Type B pancreatic cell (in vitro differentiated cells): ENCODE results near the gene PUS10. TPM values are rescaled to one million over a fixed set of nuclear protein-coding genes. Genes with fewer than 3 reads are reported as not detected.

Experiments used
- DNase-seq: peaks from one replicate; pipeline ENCODE4 v3.0.0; 2021; ENCODE audit warnings: mixed read lengths; ENCODE audit not compliant: unreplicated experiment; ENCODE audit errors: extremely low spot score
- H3K27ac Mint-ChIP-seq: 2 replicates; pipeline ENCODE4 v1.8.0; 2021; ENCODE audit warnings: mild to moderate bottlenecking, mixed read lengths
- H3K27me3 Mint-ChIP-seq: 2 replicates; pipeline ENCODE4 v1.8.0; 2021; ENCODE audit warnings: mixed read lengths
- H3K36me3 Mint-ChIP-seq: 2 replicates; pipeline ENCODE4 v1.8.0; 2021; ENCODE audit warnings: mixed read lengths
- H3K4me1 Mint-ChIP-seq: one replicate; pipeline ENCODE4 v1.8.0; 2021; ENCODE audit warnings: mixed read lengths; ENCODE audit not compliant: unreplicated experiment
- H3K4me3 Mint-ChIP-seq: 2 replicates; pipeline ENCODE4 v1.8.0; 2021; ENCODE audit warnings: mild to moderate bottlenecking, mixed read lengths
- H3K9me3 Mint-ChIP-seq: 2 replicates; pipeline ENCODE4 v1.8.0; 2021; ENCODE audit warnings: mixed read lengths
- total RNA-seq: library from RNA; stranded (reverse); gene quantifications from 2 replicates; pipeline ENCODE4 v1.2.1, GENCODE V29; 2021; ENCODE audit warnings: low replicate concordance
- TF ChIP-seq, protein P1 (sequence below): fragments of 200-600 bp; sonication (generic); conservative IDR thresholded peaks from 2 replicates; pipeline ENCODE4 v1.5.0; 2021; ENCODE audit warnings: antibody characterized with exemption, mild to moderate bottlenecking

Gene PUS10
- total RNA-seq, 1 donor from 2014 or later, result 6.3 TPM

DNA sequence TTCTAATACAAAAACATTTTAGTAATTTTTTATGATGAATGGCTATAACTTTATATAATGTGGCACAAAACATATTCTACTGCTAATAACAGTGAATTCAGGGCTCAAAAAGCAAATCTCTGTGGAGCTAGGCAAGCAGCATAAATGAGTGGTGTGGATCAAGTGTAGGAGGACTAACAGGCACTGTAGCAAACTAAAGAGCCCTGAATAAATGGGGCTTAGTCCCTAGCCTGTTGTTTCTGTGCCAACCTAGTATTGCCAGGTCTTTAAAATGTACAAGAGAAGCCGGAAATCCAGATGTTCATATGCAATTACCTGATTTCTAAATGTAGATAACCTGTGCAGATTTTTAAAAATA, 118.2 kb downstream of the PUS10 start:
- no peak overlapping the region for H3K4me3 Mint-ChIP-seq
- H3K27ac Mint-ChIP-seq, result no peak overlapping the region
- TF ChIP-seq, protein P1, sequence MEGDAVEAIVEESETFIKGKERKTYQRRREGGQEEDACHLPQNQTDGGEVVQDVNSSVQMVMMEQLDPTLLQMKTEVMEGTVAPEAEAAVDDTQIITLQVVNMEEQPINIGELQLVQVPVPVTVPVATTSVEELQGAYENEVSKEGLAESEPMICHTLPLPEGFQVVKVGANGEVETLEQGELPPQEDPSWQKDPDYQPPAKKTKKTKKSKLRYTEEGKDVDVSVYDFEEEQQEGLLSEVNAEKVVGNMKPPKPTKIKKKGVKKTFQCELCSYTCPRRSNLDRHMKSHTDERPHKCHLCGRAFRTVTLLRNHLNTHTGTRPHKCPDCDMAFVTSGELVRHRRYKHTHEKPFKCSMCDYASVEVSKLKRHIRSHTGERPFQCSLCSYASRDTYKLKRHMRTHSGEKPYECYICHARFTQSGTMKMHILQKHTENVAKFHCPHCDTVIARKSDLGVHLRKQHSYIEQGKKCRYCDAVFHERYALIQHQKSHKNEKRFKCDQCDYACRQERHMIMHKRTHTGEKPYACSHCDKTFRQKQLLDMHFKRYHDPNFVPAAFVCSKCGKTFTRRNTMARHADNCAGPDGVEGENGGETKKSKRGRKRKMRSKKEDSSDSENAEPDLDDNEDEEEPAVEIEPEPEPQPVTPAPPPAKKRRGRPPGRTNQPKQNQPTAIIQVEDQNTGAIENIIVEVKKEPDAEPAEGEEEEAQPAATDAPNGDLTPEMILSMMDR, result no peak
- no peak for DNase-seq
- H3K9me3 Mint-ChIP-seq, result no peaks in the 10 kb centered on the region
- no peaks in the 10 kb centered on the region for H3K27me3 Mint-ChIP-seq
- H3K4me1 Mint-ChIP-seq, result no peaks in the 10 kb centered on the region
- H3K36me3 Mint-ChIP-seq, result peaks cover 21% of the 10 kb centered on the region

DNA sequence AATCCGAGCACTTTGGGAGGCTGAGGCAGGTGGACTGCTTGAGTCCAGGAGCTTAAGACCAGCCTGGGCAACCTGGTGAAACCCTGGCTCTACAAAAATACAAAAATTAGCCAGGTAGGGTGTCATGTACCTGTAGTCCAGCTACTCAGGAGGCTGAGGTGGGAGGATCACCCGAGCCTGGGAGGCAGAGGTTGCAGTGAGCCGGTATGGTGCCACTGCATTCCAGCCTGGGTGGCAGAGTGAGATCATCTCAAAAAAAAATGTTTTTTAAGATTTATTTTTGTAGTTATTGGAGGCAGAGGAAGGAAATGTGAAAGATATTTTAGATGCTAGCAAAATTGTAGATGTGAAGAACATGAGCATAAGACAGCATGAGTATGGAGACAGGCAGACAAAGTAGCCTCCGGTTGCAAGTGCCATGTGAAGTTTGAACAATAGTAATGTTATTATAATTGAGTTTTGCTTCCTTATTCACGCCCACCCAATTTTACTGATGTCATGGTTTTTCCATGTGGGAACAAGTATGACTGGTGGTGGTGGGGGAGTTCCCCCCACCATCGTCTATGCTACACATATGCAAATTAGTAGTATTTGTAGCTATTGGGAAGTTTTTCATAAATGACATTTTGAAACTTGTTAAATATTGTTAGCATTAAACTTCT, 118.7 kb downstream of the PUS10 start:
- H3K4me1 Mint-ChIP-seq, result no peaks in the 10 kb centered on the region
- peaks cover 22% of the 10 kb centered on the region for H3K36me3 Mint-ChIP-seq
- no peak overlapping the region for H3K27ac Mint-ChIP-seq
- H3K27me3 Mint-ChIP-seq, result no peaks in the 10 kb centered on the region
- H3K9me3 Mint-ChIP-seq, result no peaks in the 10 kb centered on the region
- TF ChIP-seq, protein P1, result no peak
- H3K4me3 Mint-ChIP-seq, result no peak overlapping the region
- no peak for DNase-seq

DNA sequence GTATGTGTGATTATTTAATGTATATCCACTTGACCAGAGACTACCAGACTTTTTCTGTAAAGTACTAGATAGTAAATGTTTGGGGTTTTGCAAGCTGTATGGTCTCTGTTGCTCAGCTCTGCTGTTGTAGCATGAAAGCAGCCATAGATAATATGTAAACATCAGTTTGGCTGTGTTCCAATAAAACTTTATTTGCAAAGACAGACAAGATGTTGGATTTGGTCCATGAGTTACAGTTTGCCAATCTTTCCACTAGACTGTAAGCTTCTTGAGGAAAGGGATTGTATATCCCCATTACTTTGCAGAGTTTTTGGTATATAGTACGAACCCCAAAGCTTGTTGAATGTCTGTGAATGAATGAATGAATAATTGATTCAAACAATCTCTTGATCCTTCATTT, 119.5 kb downstream of the PUS10 start:
- Mint-ChIP-seq H3K9me3 (no peaks in the 10 kb centered on the region), H3K4me3 (no peak overlapping the region), H3K27ac (no peak overlapping the region), H3K27me3 (no peaks in the 10 kb centered on the region), H3K4me1 (no peaks in the 10 kb centered on the region), H3K36me3 (peaks cover 29% of the 10 kb centered on the region)
- TF ChIP-seq, protein P1, result no peak
- DNase-seq, result no peak

Other genes with a start within 250 kb of the PUS10 start
- gene REL, start 136.7 kb downstream of the PUS10 start, total RNA-seq, result 10.7 and 11.3 TPM in 2 replicates
- gene PEX13, start 535 bp downstream of the PUS10 start, total RNA-seq, result 28.9 and 31.6 TPM in 2 replicates
- 12.6 and 22.3 TPM in 2 replicates for gene SANBR, start 47.6 kb upstream of the PUS10 start, total RNA-seq
- gene C2orf74, start 143.9 kb upstream of the PUS10 start, total RNA-seq, result 8.7 and 13.1 TPM in 2 replicates